ENCODE data around the gene PLD5.

Gene PLD5

DNA sequence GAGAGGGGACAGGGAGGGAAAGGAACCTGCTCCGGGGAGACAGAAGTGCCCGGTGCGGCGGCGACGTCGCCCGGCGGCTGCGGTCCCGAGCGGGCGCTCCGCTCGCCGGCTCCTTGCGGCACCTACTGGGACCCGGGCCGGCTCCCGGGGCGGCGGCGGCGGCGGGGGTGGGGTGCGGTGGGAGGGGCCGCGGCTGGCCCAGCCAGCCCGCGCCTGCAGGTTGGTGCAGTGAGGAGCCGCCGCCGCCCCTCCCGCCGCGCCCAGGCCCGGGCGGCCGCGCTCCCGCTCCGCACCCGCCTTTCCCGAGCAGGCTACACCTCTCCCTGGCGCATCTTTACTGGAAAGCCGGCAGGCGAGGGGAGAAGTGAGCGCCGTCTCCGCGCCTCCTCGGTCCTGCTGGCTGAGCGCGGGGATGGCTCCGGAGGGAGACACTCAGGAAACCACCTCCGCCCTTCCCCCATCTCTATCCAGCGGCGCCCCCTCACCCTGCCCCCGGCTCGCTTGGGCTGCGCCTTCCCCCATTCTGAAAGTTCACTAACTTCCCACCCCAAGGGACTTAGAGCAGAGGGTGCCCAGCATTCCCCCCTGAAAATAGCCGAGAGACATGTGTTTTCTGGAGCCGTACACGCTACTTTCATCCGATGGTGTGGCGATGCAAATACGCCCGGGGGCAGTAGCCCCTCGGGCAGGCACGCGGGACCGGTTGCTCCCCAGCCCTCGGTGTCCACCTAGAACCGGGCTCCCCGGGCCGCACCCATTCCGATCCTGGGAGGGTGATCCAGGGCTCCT lies at the start of gene PLD5:
Gene PLD5 (minus strand): TSS at position 127 of the 789 bp plus-strand sequence.
- no peak for DNase-seq

DNA sequence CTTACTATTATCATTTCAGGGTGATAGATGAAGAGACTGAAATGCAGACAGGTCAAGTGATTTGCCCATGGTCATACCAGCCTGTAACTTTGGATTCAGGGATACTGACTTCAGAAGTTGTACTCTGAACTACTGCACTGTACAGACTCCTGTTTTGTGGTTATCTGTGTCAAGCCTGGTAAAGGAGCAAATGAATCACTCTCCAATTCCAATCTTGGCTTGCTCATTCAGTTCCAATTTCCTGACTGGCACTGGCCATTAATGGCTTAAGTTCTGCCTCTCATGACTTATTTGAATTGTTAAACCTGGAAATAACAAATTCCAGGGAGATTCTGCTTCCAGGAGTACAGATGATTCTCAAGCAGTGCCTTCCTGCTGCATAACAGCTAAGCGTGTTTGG lies 45.4 kb upstream of the PLD5 start:
- DNase-seq: no peak

DNA sequence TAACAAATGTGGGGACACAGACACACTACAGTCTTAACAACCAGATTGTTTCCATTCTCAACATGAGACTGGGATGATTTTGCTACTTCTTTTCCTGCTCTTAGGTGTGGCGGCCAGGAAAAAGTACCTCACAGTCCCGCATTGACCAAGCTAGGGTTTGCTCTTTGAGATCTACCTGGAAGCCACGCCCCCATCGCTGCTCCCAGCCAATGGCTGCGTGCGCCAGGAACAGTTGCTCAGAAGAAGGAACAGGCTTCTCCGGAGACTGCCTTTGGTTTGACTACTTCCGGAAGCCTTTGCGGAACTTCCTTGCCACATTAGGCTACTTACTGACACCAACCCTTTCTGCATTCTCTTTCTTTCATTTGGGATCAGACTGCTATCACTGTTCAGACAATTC lies 44.2 kb upstream of the PLD5 start:
- no peak for DNase-seq

DNA sequence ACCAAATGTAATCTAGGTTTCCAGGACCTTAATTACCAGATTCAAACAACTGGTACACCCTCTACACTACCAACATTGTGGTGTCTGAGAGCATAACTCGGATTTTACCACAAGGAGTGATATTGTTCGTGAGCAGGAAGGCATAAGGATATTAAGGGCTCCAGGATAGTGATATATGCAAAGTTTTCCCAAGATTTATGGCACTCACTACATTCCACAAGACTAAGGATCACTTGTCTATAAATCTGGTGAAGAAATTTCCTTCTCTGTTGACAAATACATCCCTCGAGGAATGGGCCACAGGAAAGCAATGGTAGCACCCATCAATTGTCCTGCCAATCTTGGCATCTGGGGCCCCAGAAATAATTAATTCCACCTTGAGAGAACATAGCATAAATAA lies 43.1 kb upstream of the PLD5 start:
- DNase-seq: no peak

DNA sequence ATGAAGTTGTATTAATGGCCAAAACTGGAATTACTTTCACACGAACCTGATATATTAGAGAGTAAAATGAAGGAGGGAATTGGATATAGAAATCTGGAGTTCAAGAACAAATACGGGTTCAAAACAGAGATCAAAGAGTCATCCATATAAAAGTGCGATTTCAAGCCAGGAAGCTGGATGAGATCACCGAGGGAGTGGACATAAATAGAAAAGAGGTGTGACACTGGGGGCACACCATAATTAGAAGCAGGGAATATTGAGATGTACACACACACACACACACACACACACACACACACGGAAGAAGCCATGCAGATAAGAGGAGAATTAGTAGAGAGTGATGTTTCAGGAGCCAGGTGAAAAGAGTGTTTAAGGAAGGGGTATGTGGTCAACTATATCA lies 32.3 kb upstream of the PLD5 start:
- DNase-seq: no peak

DNA sequence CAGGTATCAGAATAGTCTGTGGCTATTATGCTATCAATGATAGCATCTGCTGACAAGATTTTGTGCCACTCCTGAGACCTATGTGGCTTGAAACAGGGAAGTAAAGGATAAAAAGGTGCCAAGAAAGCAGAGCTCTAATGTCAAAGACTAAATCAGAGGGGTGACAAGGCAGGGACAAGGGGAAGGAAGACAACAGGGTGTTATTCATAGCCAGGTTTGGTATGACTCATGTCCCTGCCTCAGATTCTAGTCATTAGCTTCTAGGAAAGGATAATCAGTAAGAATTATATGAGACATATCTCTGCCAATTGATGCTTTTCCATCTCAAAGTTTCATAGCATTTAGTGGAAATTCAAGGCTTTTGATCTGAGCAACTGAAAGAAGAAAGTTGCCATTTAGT lies 31.8 kb upstream of the PLD5 start:
- no peak for DNase-seq

DNA sequence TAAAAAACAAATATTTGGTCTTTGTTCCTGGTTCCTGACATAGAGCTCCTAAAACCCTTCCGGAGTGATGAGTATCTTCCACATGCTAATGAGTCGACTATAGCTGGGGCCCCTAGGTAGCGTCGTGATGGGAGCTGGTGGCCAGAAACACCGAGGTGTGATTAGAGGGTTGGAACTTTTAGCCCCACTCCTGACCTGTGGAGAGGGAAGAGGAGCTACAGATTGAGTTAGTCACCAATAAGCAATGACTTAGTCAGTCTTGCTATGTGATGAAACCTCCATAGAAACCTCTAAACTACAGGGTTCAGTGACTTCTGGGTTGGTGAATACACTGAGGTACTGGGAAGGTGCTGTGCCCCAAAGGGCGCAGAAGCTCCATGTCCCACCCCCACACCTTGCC lies 30.1 kb upstream of the PLD5 start:
- no peak for DNase-seq

DNA sequence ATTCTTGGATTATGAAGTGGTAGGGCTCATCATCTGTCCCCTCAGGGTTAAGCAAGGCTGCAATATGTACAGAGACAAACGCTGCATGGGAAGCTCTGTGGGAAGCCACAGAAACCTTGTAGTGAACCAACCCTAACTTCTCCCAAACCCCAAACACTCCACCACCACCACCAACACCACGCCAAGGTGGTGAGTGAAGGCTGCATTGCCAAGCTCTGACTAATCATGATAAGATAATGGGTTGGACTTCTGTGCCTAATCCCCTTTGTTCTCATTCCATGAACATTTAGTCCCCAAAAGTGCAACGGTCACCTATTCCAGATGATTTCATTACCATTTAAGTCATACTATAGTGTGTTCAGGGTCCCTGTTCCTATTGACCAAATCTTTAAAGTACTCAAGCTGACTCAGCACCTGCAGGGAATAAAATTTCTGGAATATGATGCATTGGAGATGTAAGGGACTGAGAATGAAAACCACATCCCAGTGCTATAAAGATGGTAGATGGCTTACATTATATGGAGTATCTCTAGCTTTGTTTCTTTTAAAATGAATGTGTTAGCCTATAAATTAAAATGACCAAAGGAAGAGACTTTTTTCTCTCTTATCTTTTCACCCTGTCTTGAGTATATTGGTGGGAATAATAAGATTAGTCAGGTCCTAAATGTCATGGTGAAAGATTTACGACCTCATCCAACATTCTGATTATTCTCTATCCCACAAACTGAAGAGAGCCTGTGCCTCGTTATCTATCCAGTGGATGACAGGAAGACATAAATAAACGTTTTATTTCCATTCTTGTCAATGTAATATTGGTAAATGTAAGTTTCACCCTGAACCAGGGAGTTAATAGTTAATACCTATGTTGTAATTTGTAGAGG lies 22.6 kb upstream of the PLD5 start:
- no peak for DNase-seq

DNA sequence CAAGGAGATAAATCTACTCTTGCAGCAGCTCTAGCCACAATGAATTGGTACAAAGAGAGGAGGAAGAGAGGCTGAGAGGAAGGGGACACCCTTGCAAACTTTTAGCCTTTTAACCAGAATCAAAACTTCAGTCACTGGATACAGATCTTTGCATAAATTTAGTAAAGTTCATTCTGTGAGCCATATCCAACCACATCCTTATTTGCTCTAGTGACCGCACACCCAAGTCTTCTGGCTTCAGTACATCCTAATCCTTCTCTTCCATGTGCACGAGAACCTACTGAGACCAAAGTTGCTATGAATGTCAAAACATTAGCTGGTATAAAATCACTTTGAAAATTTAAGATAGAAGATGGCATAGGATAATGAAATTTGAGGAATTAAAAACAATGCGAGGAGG lies 21.9 kb upstream of the PLD5 start:
- no peak for DNase-seq

DNA sequence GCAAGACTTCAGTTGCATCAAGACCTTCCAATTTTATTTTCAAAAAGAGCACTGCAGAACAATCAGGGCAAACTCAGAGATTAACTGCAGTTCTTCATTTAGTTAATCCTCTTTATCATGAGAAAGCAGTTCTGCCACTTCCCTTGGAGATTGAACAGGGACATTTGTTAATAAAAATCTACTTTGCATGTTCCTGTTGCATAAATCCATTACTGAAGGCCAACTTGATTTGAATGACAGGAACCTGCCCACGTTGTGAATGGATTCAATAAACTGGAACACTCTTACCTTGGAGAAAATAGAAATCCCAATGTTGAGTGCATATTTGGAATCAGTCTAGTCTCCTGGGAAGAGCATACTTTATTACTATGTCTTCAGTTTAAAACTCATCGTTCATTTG lies 19.6 kb upstream of the PLD5 start:
- DNase-seq: no peak

DNA sequence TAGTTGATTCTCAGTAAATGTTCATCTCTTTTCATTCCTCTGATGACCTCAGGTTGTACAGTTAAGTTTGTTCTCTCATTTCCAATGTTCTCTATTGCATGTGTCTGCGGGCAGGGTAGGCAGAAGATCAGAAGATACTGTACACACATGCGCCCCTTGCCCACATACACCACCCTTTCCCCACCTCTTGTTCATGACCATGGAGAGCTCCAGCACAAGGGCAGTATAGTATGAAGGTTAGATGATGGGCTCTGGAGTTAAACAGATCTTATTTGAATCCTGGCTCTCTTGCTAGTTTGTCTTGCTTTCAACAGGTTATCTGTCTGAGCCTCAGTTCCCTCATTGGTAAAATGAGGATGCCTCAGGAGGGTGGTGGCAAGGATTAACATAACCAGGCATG lies 17.8 kb upstream of the PLD5 start:
- DNase-seq: no peak

DNA sequence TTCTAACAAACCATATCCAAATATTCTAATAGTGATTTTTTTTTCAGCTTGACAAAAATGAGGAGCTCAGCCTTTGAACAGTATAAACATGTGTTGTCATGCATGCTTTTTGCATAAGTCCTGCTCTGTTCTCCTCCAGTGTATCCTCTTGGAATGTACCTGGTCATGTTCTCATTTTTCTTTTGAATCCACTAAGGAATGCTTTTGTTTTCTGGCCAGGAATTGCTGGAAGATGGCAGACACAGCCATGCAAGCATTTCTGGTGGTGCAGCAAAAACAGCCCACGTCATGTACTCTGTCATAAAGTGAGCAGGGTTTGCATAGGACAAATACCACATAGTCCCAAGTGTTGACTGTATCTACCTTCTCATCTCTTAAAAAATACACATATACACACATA lies 11.5 kb upstream of the PLD5 start:
- no peak for DNase-seq

DNA sequence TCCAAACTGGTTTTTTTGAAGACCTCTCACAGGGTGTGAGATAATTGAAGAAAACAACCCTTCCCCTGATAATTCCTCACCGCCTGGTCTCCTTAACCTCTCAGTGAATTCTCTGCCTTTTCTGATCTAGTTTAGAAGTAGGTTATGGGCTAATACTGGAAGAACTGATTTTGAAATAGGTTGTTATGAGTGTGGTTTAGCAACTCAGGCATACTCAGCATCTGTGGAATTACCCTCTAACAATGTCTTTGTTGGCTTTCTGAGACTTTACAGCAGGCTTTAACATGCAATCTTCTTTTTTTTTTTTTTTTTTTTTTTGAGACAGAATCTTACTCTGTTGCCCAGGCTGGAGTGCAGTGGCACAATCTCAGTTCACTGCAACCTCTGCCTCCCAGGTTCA lies 10.3 kb upstream of the PLD5 start:
- DNase-seq: no peak

DNA sequence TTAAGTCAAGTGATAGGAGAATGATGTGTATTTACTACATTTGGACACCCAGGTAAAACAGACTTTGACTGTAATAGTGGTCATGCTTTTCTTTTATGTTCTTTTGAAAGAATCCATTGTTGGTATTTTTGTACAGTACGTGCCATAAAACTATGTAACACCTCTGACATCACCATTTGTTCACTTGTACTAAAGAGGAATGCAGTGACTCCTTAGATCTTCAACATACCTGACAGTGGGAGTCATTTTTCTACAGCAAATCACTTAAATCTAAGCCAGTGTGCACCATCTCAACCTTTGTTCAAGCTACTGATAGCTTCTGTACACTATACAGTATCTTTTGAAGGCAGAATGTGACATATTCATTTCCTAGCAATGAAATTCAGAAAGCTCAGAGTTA lies 6.3 kb upstream of the PLD5 start:
- no peak for DNase-seq

DNA sequence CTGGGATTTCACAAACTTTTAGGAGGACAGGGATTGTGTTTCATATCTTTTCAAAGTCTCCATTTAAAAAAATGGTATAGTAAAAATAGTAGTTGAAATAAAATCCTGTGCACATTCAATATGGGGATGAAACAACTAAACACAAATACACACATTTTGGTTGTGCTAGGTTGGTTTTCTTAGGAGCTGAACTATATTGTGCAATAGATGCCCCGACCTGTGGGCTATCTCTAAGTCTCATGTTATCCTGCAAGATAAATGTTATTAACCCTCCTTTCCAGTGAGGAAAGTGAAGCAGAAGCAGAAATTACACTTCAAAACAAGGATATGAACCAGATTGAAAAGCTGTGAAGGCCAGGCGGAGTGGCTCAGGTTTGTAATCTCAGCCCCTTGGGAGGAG lies 1.3 kb upstream of the PLD5 start:
- DNase-seq: no peak

DNA sequence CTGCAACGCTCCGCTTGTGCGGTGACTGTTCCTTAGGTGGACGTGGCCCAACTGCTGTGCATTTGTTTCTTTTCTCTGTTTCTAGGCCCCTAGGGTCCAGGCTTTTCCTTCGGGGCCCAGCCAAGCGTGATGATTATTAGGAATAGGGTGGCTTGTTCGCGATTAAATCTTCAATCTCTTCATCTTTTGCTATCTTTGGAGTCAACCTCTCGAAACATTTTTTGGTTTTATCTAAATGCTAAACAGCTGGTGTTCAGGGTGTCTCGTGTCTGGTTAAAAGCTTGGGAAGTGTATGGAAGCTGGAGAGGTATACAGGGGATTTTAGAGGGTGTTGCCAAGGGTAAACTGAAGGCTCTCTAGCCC lies 844 bp upstream of the PLD5 start:
- DNase-seq: no peak

DNA sequence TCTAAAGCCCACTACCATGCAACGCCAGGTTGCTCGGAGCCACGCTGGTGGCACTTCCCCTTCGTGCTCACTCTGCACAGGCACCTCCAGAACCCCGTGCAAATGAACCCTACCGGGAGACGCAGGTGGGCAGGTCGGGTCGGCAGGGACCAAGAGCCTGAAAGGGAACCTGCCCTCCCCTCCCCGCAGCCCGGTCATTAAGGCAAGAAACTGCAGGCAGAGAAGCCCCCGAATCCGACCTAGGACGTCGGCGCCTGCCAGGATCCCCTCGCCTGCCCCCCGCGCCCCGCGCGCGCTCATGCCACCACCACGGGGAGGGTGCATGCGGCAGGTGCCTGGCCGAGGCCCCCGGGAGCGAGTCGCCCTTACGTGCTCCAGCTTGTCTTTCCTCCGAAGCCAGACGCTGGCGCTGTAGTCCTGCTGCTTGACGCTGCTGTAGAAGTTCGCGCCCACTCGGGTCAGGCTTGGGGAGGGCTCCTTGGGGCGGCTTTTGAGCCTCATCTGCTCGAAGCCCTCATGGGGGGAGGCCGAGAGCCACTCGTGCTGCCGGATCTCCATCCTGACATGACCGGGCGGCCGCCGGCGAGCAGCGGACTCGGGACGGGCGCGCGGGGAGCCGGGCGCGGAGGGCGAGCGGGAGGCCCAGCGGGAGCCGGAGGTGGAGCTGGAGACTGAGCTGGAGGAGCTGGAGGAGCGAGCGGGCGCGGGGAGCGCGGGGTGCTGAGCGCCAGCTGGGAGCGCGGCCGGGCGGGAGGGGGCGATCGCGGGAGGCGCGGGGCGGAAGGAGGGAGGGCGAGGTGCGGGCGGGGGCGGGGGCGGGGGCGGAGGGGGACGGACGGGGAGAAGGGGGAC lies 552 bp downstream of the PLD5 start:
- no peak for DNase-seq

DNA sequence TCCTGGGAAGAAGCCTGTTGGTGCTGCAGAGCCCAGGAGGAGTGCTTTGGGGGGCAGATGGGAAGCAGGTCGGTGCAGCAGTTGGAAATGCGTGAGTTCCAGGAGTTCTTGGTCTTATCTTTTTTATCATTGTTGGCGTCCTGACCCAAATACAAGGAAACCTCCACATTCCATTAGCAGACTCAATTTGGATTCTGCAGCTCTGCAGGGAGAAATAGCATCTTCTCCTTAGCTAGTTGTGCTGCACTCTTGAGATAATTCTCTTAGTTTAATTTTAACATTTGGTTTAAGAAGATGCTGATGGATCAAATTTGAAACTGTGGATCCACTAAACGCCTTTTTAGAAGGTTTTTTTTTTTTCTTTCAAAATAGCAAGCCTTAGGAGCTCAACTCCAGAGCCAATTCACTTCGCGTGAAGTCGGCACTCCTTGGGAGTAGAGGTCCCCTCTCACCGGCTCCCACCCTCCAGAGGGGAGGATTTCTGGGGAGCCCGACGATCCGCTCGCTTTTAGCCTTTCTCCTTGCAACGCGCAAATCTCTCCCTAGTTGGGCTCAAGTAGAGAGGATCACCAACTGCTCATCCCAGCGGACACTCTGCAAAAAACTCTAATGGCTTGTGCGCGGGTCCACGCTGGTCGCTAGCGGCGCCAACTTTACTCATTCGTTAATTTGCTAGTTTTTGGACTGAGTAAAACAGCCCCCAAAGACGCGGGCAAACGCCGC lies 1.3 kb downstream of the PLD5 start:
- DNase-seq: no peak

DNA sequence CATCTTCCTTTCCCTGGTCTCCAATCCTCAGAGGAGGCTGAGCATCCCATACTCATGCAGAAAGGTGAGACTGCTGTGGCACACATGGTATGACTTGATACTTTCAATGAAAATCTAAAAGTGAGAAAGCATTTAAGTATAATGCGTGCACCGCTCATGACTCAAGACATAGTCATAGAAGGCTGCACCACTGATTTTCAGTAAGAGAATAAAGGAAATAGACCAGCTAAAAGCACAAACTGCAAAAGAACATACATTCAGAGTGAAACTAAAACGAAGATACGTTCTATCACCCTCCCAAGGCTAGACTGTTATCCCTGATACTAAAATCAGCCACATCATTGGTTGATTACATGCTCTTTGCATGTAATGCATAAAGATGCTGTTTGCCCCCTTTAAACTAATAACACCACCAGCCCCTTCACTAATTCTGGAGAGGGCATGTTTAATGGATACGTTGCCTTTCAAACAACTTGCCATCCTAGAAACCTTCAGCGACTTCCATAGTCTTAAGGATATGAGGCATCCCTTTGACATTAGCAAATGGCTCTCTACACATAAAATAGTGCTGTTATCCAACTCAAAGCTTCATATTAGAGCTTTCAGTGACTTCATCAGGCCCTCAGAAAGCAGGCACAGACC lies 2.1 kb downstream of the PLD5 start:
- no peak for DNase-seq

DNA sequence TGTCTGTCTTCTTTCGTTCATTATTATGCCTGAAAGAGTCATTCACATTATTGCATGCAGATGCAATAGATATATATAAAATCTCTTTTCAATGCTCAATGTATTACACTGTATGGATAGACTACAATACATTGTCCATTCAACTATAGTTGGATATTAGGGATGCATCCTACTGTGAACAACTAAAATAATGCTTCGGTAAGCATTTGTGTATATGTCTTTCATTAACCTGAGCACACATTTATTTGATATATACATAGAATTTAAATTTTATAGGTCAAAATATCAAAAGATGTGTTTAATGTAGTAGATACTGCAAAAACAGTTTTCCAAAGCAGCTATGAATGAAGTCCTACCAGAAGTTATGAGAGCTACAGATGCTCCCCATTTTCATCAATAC lies 8.9 kb downstream of the PLD5 start:
- no peak for DNase-seq

DNA sequence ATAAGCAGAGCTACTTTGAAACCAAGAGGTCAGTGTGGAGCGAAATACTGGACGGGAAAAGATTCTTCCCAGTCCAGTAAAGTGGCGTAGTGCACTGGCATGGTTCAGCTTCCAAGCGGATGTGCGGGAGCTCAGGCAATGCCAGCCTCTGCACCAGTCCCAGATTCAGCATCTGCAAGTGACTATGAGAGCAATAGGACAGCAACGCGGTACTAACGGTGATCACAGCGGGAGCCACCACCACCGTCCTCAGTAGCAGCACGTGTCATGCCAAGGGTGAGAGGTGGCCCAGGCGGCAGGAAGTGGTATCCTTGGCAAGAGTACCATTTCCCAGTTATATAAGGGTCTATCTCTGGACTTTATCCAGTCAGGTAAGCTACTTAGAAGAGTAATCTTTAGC lies 17.8 kb downstream of the PLD5 start:
- DNase-seq: no peak

DNA sequence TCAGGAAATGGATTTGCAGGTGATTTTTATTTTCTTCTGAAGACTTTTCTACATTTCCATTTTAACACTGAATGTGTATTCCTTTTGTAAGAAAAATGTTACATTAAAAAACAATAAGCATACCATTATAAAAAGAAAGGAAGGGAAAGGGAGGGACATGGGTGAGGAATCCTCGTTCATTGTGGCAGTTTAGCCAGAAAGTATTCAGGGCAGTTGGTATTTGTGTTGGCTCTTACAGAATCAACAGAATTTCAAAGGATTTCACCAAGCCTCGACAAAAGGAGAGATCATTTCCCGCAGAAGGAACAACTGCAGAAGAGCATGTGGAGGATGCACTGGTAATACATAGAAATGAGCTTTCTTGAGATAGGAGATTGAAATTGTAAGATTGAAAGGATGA lies 35.0 kb downstream of the PLD5 start:
- DNase-seq: no peak
